ENCODE results near the gene KLRF2.

The KLRF2 gene

DNA sequence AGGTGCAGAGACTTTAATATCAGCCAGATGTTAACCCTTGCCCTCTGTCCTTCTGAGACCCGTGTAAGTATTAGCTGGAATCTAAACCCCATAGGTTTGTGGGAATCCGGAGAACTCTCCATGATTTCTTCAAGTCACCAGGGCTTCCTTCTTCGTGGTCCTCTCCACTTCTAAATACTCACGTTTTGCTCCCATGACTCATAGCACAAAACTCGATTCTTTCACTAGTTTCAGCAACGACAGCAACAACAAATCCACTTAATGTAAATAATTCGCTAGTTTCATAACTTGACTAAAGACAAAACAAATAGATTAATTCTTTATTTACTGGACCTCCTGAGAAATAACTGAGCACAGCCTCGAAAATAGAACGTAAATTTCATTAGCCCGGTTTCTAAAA lies 55.3 kb downstream of the KLRF2 start:
- DNase-seq (ENCODE audit: low read depth in 2 of 2) = no peak

DNA sequence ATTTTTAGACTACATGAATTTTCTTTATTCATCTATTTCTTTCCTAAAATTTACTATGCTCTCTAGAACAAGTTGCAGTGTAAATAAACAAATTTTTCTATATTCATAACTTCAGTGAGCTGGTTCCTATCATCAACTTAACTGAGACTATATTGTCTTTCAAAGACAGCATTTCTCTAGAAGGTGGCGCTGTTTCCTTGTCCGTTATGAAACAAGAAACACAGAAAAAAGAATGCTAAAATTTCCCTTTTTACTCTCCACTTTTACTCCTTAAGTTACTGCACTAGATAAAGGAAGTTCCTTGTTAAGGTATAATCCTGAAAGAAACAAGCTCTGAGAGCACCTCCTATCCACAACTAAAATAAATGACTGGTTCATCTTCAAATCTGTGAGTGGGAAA lies 59.1 kb downstream of the KLRF2 start:
- no peak for DNase-seq (ENCODE audit: low read depth in 2 of 2)

DNA sequence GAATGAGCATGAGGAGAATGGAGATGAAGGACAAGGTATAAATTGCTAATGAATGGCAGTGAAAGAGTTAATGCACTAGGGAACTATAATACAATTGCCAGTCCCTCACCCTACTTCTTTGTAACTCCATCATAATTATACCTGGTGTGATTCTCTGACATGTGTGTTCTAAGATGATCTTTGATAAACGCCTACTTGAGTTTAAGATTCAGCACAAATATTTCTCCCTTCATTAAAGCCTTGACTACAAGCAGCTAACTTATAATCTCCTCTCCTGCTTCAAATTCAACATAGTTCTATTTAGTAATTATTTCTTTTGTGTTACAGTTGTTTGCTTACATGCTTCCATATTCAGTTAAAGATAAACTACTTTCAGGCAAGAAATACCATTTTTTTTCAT lies 60.5 kb downstream of the KLRF2 start:
- no peak for DNase-seq (ENCODE audit: low read depth in 2 of 2)

DNA sequence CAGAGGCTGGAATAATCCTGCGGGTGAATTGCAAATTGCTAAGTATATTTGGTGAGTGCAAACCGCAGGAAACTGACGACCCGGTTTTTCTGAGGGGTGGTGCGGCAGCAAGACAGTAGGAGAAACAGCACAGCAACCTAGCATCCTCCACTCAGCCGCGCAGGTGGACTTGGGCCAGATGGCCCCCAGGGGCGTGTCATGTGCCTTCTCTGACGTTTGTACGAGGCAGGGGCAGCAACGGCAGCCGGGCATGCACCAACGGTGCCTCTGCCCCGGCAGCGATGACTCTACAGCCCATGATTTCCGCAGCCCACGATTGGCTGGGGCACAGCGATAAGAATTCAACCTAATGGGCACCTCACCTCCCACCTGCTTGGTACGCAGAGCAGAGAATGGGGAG lies 62.0 kb downstream of the KLRF2 start:
- DNase-seq (ENCODE audit: low read depth in 2 of 2) = no peak

DNA sequence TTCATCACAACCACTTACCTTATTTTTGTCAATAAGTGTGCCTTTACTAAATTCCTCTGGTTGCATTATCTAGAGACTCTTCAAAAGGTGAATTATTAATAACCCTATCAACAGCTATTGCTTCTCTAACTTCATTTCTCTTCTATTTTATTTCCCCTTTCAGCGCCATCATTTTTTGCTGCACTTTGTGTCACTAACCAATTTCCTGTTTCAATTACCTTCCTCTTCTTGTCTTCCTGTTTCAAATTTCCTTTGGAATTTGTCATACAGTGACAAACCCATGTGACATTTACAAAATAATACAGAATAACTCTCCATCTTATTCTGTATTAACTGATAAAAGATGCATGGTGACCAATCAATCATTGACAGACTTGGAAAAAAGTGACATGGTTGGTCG lies 63.1 kb downstream of the KLRF2 start:
- DNase-seq (ENCODE audit: low read depth in 2 of 2) = no peak

Data from stimulated activated CD8-positive, alpha-beta memory T cell treated with anti-CD3 and anti-CD28 coated beads, Interleukin-2, amount 100 ng/mL, for 48 hours (primary cell).